ENCODE measurements around the gene GLUD2. TPM values are rescaled to one million over a fixed set of nuclear protein-coding genes. Genes with fewer than 3 reads are reported as not detected.

GLUD2 gene
- total RNA-seq, 1 donor from 2014 or later, result 0.66 TPM

GRCh38 chrX:121030083-121030482 is 17.3 kb upstream of the GLUD2 start:
- H3K4me3 Mint-ChIP-seq (ENCODE audit: unreplicated experiment), result no peak overlapping the region
- H3K36me3 Mint-ChIP-seq (ENCODE audit: low read depth, unreplicated experiment), result no peaks in the 10 kb centered on the region
- no peak overlapping the region for H2AFZ ChIP-seq (ENCODE audit: low read depth, low read length)
- H3K27ac Mint-ChIP-seq (ENCODE audit: unreplicated experiment), result no peak overlapping the region
- no peak for TF ChIP-seq EZH2 (IDR thresholded peaks at IDR 0.05; ENCODE audit: insufficient read depth, low read length)
- no peak for TF ChIP-seq CTCF (IDR thresholded peaks at IDR 0.05; ENCODE audit: insufficient read depth, low read depth, low read length)
- H3K27ac ChIP-seq (ENCODE audit: low read depth, low read length), result no peak overlapping the region
- no peaks in the 10 kb centered on the region for H4K20me1 ChIP-seq (ENCODE audit: insufficient read depth, low read length)
- DNase-seq (ENCODE audit: low read depth), result no peak
- H3K79me2 ChIP-seq (ENCODE audit: insufficient read depth, low read length), result no peaks in the 10 kb centered on the region
- no peaks in the 10 kb centered on the region for H3K36me3 ChIP-seq (ENCODE audit: insufficient read depth, low read length)
- H3K4me2 ChIP-seq (ENCODE audit: low read length), result no peak overlapping the region
- no peaks in the 10 kb centered on the region for H3K4me1 ChIP-seq (ENCODE audit: insufficient read depth, low read length)
- no peaks in the 10 kb centered on the region for H3K9me3 Mint-ChIP-seq (ENCODE audit: unreplicated experiment)
- H3K9ac ChIP-seq (ENCODE audit: low read length), result no peak overlapping the region
- no peak overlapping the region for H3K4me3 ChIP-seq (ENCODE audit: insufficient read depth, low read depth, low read length)
- H3K4me1 Mint-ChIP-seq (ENCODE audit: low read depth, unreplicated experiment), result no peaks in the 10 kb centered on the region
- FAIRE-seq, result no peak
- no peaks in the 10 kb centered on the region for H3K9me3 ChIP-seq (ENCODE audit: insufficient read depth, low read depth, low read length)
- peaks cover 3% of the 10 kb centered on the region for H3K27me3 Mint-ChIP-seq (ENCODE audit: low read depth, unreplicated experiment)
- no peaks in the 10 kb centered on the region for H3K27me3 ChIP-seq (ENCODE audit: insufficient read depth, low read length)

- H3K27ac Mint-ChIP-seq (ENCODE audit: unreplicated experiment), result no peak overlapping the region
- H3K4me1 Mint-ChIP-seq (ENCODE audit: low read depth, unreplicated experiment), result peaks cover 8% of the 10 kb centered on the region
Measured at GRCh38 chrX:121032531-121032930, 14.9 kb upstream of the GLUD2 start.

More at GRCh38 chrX:121032531-121032930, 14.9 kb upstream of the GLUD2 start:
- Mint-ChIP-seq H3K9me3 (ENCODE audit: unreplicated experiment) (no peaks in the 10 kb centered on the region), H3K27me3 (ENCODE audit: low read depth, unreplicated experiment) (no peaks in the 10 kb centered on the region), H3K4me3 (ENCODE audit: unreplicated experiment) (no peak overlapping the region), H3K36me3 (ENCODE audit: low read depth, unreplicated experiment) (no peaks in the 10 kb centered on the region)
- no peak overlapping the region for H3K27ac ChIP-seq (ENCODE audit: low read depth, low read length)
- TF ChIP-seq EZH2 (IDR thresholded peaks at IDR 0.05; ENCODE audit: insufficient read depth, low read length), result no peak
- no peak for TF ChIP-seq CTCF (IDR thresholded peaks at IDR 0.05; ENCODE audit: insufficient read depth, low read depth, low read length)
- FAIRE-seq (no peak), DNase-seq (ENCODE audit: low read depth) (no peak)
- no peaks in the 10 kb centered on the region for H3K4me1 ChIP-seq (ENCODE audit: insufficient read depth, low read length)
- H3K4me3 ChIP-seq (ENCODE audit: insufficient read depth, low read depth, low read length), result no peak overlapping the region
- H3K9ac ChIP-seq (ENCODE audit: low read length), result no peak overlapping the region
- H3K36me3 ChIP-seq (ENCODE audit: insufficient read depth, low read length), result no peaks in the 10 kb centered on the region
- no peak overlapping the region for H3K4me2 ChIP-seq (ENCODE audit: low read length)
- no peaks in the 10 kb centered on the region for H3K9me3 ChIP-seq (ENCODE audit: insufficient read depth, low read depth, low read length)
- H4K20me1 ChIP-seq (ENCODE audit: insufficient read depth, low read length), result no peaks in the 10 kb centered on the region
- H3K79me2 ChIP-seq (ENCODE audit: insufficient read depth, low read length), result no peaks in the 10 kb centered on the region
- H2AFZ ChIP-seq (ENCODE audit: low read depth, low read length), result no peak overlapping the region
- no peaks in the 10 kb centered on the region for H3K27me3 ChIP-seq (ENCODE audit: insufficient read depth, low read length)

Data from astrocyte (in vitro differentiated cells and primary cell).